ENCODE results near the gene STRIP2. TPM values are rescaled to one million over a fixed set of nuclear protein-coding genes. Genes with fewer than 3 reads are reported as not detected.

STRIP2 gene
- total and polyA plus RNA-seq, 2 experiments from 2014 or later: 4.7 to 10.6 TPM

- TF ChIP-seq, protein P1, sequence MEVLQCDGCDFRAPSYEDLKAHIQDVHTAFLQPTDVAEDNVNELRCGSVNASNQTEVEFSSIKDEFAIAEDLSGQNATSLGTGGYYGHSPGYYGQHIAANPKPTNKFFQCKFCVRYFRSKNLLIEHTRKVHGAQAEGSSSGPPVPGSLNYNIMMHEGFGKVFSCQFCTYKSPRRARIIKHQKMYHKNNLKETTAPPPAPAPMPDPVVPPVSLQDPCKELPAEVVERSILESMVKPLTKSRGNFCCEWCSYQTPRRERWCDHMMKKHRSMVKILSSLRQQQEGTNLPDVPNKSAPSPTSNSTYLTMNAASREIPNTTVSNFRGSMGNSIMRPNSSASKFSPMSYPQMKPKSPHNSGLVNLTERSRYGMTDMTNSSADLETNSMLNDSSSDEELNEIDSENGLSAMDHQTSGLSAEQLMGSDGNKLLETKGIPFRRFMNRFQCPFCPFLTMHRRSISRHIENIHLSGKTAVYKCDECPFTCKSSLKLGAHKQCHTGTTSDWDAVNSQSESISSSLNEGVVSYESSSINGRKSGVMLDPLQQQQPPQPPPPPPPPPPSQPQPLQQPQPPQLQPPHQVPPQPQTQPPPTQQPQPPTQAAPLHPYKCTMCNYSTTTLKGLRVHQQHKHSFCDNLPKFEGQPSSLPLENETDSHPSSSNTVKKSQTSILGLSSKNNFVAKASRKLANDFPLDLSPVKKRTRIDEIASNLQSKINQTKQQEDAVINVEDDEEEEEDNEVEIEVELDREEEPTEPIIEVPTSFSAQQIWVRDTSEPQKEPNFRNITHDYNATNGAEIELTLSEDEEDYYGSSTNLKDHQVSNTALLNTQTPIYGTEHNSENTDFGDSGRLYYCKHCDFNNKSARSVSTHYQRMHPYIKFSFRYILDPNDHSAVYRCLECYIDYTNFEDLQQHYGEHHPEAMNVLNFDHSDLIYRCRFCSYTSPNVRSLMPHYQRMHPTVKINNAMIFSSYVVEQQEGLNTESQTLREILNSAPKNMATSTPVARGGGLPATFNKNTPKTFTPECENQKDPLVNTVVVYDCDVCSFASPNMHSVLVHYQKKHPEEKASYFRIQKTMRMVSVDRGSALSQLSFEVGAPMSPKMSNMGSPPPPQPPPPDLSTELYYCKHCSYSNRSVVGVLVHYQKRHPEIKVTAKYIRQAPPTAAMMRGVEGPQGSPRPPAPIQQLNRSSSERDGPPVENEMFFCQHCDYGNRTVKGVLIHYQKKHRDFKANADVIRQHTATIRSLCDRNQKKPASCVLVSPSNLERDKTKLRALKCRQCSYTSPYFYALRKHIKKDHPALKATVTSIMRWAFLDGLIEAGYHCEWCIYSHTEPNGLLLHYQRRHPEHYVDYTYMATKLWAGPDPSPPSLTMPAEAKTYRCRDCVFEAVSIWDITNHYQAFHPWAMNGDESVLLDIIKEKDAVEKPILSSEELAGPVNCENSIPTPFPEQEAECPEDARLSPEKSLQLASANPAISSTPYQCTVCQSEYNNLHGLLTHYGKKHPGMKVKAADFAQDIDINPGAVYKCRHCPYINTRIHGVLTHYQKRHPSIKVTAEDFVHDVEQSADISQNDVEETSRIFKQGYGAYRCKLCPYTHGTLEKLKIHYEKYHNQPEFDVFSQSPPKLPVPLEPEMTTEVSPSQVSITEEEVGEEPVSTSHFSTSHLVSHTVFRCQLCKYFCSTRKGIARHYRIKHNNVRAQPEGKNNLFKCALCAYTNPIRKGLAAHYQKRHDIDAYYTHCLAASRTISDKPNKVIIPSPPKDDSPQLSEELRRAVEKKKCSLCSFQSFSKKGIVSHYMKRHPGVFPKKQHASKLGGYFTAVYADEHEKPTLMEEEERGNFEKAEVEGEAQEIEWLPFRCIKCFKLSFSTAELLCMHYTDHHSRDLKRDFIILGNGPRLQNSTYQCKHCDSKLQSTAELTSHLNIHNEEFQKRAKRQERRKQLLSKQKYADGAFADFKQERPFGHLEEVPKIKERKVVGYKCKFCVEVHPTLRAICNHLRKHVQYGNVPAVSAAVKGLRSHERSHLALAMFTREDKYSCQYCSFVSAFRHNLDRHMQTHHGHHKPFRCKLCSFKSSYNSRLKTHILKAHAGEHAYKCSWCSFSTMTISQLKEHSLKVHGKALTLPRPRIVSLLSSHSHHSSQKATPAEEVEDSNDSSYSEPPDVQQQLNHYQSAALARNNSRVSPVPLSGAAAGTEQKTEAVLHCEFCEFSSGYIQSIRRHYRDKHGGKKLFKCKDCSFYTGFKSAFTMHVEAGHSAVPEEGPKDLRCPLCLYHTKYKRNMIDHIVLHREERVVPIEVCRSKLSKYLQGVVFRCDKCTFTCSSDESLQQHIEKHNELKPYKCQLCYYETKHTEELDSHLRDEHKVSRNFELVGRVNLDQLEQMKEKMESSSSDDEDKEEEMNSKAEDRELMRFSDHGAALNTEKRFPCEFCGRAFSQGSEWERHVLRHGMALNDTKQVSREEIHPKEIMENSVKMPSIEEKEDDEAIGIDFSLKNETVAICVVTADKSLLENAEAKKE (CRISPR knock-in tag; IDR thresholded peaks at IDR 0.05): no peak
- TF ChIP-seq EZH2 (IDR thresholded peaks at IDR 0.05; ENCODE audit: low read depth, unreplicated experiment): no peak
- no peak for TF ChIP-seq ZNF331 (CRISPR knock-in tag; IDR thresholded peaks at IDR 0.05; ENCODE audit: low read depth)
Measured at GRCh38 chr7:129436335-129436923, 2.2 kb downstream of the STRIP2 start (continued).

DNA sequence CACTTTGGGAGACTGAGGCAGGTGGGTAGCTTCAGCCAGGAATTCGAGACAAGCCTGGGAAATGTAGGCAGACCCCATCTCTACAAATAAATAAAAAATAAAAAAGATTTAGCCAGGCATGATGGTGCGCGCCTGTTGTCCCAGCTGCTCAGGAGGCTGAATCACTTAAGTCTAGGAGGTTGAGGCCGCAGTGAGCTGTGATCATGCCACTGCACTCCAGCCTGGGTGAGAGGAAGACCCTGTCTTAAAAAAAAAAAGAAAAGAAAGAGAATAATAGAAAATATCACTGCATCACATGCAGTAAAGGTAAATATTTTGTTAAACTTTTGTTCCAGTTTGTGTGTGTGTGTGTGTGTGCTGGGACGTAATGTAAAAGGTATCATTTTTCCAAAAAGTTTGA is 3.0 kb downstream of the STRIP2 start:
- Histone ChIP-seq H3K36me3 (ENCODE audit: insufficient read depth) (peaks cover 4% of the 10 kb centered on the region; the same call in 1 of the 2 replicates), H3F3A (replicated peaks; ENCODE audit: low read depth) (peaks cover 7% of the 10 kb centered on the region; the same call in 1 of the 2 replicates), H3K27me3 (ENCODE audit: insufficient read depth) (peaks cover 20% of the 10 kb centered on the region), H2AFZ (no peak overlapping the region), H3K9me2 (ENCODE audit: insufficient read depth) (no peaks in the 10 kb centered on the region), H3K27ac (ENCODE audit: low read depth) (no peak overlapping the region), H3K4me2 (no peak overlapping the region), H3K4me3 (no peak overlapping the region), H3K4me1 (ENCODE audit: insufficient read depth) (peaks cover 16% of the 10 kb centered on the region), H3K79me2 (replicated peaks; ENCODE audit: insufficient read depth) (peaks cover 13% of the 10 kb centered on the region; the same call in 1 of the 2 replicates), H4K20me1 (replicated peaks; ENCODE audit: insufficient read depth) (peaks cover 22% of the 10 kb centered on the region)
- no peak overlapping the region for H3K27ac Mint-ChIP-seq
- peaks cover 6% of the 10 kb centered on the region for H3K36me3 Mint-ChIP-seq (ENCODE audit: low read depth)
- H3K4me3 Mint-ChIP-seq: no peak overlapping the region
- no peak for ATAC-seq
- peaks cover 21% of the 10 kb centered on the region for H3K4me1 Mint-ChIP-seq
- H3K27me3 Mint-ChIP-seq (ENCODE audit: insufficient read depth, low read depth, poor library complexity): peaks cover 8% of the 10 kb centered on the region
- no peaks in the 10 kb centered on the region for H3K9me3 Mint-ChIP-seq
- TF ChIP-seq STAT1 (IDR thresholded peaks at IDR 0.05; ENCODE audit: unreplicated experiment) (no peak), EZH2 (IDR thresholded peaks at IDR 0.05; ENCODE audit: low read depth, unreplicated experiment) (no peak), CTCF (conservative IDR thresholded peaks at IDR 0.05; ENCODE audit: low read depth in 2 of 2) (no peak), REST (IDR thresholded peaks at IDR 0.05; ENCODE audit: unreplicated experiment) (no peak), ZNF114 (CRISPR knock-in tag; IDR thresholded peaks at IDR 0.05) (no peak), POLR2AphosphoS5 (IDR thresholded peaks at IDR 0.05; ENCODE audit: low read depth) (no peak), NANOG (IDR thresholded peaks at IDR 0.05; ENCODE audit: borderline replicate concordance) (no peak), JUNB (IDR thresholded peaks at IDR 0.05; ENCODE audit: unreplicated experiment) (no peak), ZNF331 (CRISPR knock-in tag; IDR thresholded peaks at IDR 0.05; ENCODE audit: low read depth) (no peak), EZH2phosphoT487 (IDR thresholded peaks at IDR 0.05; ENCODE audit: unreplicated experiment) (no peak), CREB1 (CRISPR knock-in tag; IDR thresholded peaks at IDR 0.05; ENCODE audit: low read depth) (no peak)
- TF ChIP-seq, protein P2, sequence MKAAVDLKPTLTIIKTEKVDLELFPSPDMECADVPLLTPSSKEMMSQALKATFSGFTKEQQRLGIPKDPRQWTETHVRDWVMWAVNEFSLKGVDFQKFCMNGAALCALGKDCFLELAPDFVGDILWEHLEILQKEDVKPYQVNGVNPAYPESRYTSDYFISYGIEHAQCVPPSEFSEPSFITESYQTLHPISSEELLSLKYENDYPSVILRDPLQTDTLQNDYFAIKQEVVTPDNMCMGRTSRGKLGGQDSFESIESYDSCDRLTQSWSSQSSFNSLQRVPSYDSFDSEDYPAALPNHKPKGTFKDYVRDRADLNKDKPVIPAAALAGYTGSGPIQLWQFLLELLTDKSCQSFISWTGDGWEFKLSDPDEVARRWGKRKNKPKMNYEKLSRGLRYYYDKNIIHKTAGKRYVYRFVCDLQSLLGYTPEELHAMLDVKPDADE (IDR thresholded peaks at IDR 0.05): no peak
- no peak for DNase-seq (ENCODE audit: low spot score)
